Activated T-helper 1 cell treated with anti-CD3 and anti-CD28 coated beads, Interleukin-12 subunit alpha, Interleukin-12 subunit beta, Interleukin-2, Interleukin-4 antibody, amounts not matched to agents 30 ng/mL and 10 ng/mL and 1 ng/mL, durations not matched to agents 14 hours and 24 hours and 36 hours (primary cell): Measurements from ENCODE around the gene ZNFX1. TPM values are rescaled to one million over a fixed set of nuclear protein-coding genes. Genes with fewer than 3 reads are reported as not detected.
"Not testable (repeated sequence)": the region's sequence is repeated elsewhere in the genome, so short reads cannot be mapped to it uniquely, and the experiment has no call there.

Experiments
- DNase-seq: peaks from one replicate; pipeline ENCODE4 v3.0.0; 2021; ENCODE audit warnings: low spot score
- H3K27ac Mint-ChIP-seq: one replicate; pipeline ENCODE4 v1.8.0; 2021; ENCODE audit warnings: mild to moderate bottlenecking, mixed read lengths
- H3K27me3 Mint-ChIP-seq: one replicate; pipeline ENCODE4 v1.8.0; 2022; ENCODE audit warnings: mild to moderate bottlenecking, moderate library complexity, mixed read lengths; ENCODE audit not compliant: insufficient read depth
- H3K36me3 Mint-ChIP-seq: one replicate; pipeline ENCODE4 v1.8.0; 2021; ENCODE audit warnings: low read depth, mixed read lengths
- H3K4me1 Mint-ChIP-seq: one replicate; pipeline ENCODE4 v1.8.0; 2021; ENCODE audit warnings: low read depth, mixed read lengths
- H3K4me3 Mint-ChIP-seq: one replicate; pipeline ENCODE4 v1.8.0; 2021; ENCODE audit warnings: mild to moderate bottlenecking, moderate library complexity, mixed read lengths
- H3K9me3 Mint-ChIP-seq: one replicate; pipeline ENCODE4 v1.8.0; 2021; ENCODE audit warnings: mixed read lengths
- intact Hi-C: fragments of 100-400 bp; cut with micrococcal nuclease; formaldehyde crosslinking; loops from one replicate; pipeline ENCODE4 v1.15.1; 2024
- total RNA-seq: library from RNA; stranded (reverse); gene quantifications from 2 replicates; pipeline ENCODE4 v1.2.3, GENCODE V29; 2022

ZNFX1 gene
- total RNA-seq, 1 donor from 2014 or later = 68.9 TPM

GRCh38 chr20:49203011-49203410 lies 74.8 kb downstream of the ZNFX1 start:
- no peak for DNase-seq
- Mint-ChIP-seq H3K4me3 (no peak overlapping the region), H3K36me3 (no peaks in the 10 kb centered on the region), H3K9me3 (no peaks in the 10 kb centered on the region), H3K27me3 (peaks cover 7% of the 10 kb centered on the region), H3K4me1 (no peaks in the 10 kb centered on the region), H3K27ac (no peak overlapping the region)
- intact Hi-C loops = no loop called here

- no peak overlapping the region for H3K27ac Mint-ChIP-seq
- no peaks in the 10 kb centered on the region for H3K4me1 Mint-ChIP-seq
- H3K9me3 Mint-ChIP-seq = no peaks in the 10 kb centered on the region
- no peak overlapping the region for H3K4me3 Mint-ChIP-seq
- peaks cover 7% of the 10 kb centered on the region for H3K27me3 Mint-ChIP-seq
- H3K36me3 Mint-ChIP-seq = no peaks in the 10 kb centered on the region
- intact Hi-C loops = no loop called here
- DNase-seq = no peak
These were observed 78.0 kb downstream of the ZNFX1 start for GRCh38 chr20:49199729-49200293.

- DNase-seq, H3K27me3 Mint-ChIP-seq, H3K27ac Mint-ChIP-seq, H3K4me3 Mint-ChIP-seq, H3K36me3 Mint-ChIP-seq, H3K9me3 Mint-ChIP-seq, intact Hi-C loops, H3K4me1 Mint-ChIP-seq: not testable (repeated sequence)
These were observed 84.8 kb downstream of the ZNFX1 start for GRCh38 chr20:49192944-49193518.

Other genes starting within 250 kb of the ZNFX1 start
- 112 and 119 TPM in 2 replicates for gene CSE1L, start 231.7 kb downstream of the ZNFX1 start, total RNA-seq
- gene STAU1, start 89.7 kb downstream of the ZNFX1 start, total RNA-seq = 70.7 and 71.1 TPM in 2 replicates
- 53.1 and 57.4 TPM in 2 replicates for gene DDX27, start 58.6 kb downstream of the ZNFX1 start, total RNA-seq
- gene KCNB1, start 204.6 kb upstream of the ZNFX1 start, total RNA-seq = 0.08 and 0.20 TPM in 2 replicates